AG04449 (cell line): ENCODE data around the gene PBLD.

Source experiments
- CTCF ChIA-PET: fragments of 350-600 bp; formaldehyde crosslinking; extraction: SDS; loops from one replicate; lab custom pipeline; 2021; ENCODE audit warnings: antibody characterized with exemption; lab: Yijun Ruan, JAX
- POLR2A ChIA-PET: fragments of 400-600, 350-600 bp; formaldehyde crosslinking; extraction: SDS; loops from one replicate; lab custom pipeline; 2020; ENCODE audit warnings: antibody characterized with exemption, inconsistent platforms; lab: Yijun Ruan, JAX
- DNase-seq: peaks from one replicate; pipeline ENCODE4 v3.0.0-alpha.2; 2010; ENCODE audit warnings: low read depth, low spot score
- H3K4me3 ChIP-seq: 2 replicates; pipeline ENCODE4 v1.5.1; 2011; ENCODE audit warnings: low read depth, mild to moderate bottlenecking, control low read depth, low read length
- TF ChIP-seq, protein P1 (sequence below): IDR thresholded peaks from one replicate; pipeline ENCODE4 v1.5.1; 2011; ENCODE audit warnings: mild to moderate bottlenecking, moderate library complexity, low read length, control low read depth, inconsistent platforms; ENCODE audit not compliant: insufficient read depth; ENCODE audit errors: missing control alignments

The PBLD gene

DNA sequence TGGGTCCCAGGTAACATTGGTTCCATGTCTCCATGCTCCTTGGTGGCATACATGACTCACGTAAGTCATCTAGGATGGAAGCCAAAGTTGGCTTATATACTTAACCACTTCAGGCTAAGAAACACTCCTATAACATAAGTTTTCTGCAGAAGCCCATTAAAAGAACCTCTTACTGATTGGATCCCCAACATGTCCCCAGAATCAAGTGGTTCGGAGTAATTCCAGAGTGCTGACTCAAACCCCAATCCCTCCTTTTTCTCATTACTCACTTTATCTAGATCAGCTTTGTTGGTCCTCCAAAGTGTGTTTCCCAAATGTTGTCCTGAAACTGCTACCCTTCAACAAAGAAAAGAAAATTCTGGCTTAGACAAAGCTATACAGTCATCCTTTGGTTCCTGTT is 90.7 kb downstream of the PBLD start:
- no peak for DNase-seq
- TF ChIP-seq, protein P1, sequence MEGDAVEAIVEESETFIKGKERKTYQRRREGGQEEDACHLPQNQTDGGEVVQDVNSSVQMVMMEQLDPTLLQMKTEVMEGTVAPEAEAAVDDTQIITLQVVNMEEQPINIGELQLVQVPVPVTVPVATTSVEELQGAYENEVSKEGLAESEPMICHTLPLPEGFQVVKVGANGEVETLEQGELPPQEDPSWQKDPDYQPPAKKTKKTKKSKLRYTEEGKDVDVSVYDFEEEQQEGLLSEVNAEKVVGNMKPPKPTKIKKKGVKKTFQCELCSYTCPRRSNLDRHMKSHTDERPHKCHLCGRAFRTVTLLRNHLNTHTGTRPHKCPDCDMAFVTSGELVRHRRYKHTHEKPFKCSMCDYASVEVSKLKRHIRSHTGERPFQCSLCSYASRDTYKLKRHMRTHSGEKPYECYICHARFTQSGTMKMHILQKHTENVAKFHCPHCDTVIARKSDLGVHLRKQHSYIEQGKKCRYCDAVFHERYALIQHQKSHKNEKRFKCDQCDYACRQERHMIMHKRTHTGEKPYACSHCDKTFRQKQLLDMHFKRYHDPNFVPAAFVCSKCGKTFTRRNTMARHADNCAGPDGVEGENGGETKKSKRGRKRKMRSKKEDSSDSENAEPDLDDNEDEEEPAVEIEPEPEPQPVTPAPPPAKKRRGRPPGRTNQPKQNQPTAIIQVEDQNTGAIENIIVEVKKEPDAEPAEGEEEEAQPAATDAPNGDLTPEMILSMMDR = no peak
- no peak overlapping the region for H3K4me3 ChIP-seq
- CTCF ChIA-PET = interaction anchor here (1.4 kb wide), 1 partner anchor 29 kb away, joined by 4 read pairs; no protein-coding TSS in a partner anchor
- POLR2A ChIA-PET = no interaction called here

DNA sequence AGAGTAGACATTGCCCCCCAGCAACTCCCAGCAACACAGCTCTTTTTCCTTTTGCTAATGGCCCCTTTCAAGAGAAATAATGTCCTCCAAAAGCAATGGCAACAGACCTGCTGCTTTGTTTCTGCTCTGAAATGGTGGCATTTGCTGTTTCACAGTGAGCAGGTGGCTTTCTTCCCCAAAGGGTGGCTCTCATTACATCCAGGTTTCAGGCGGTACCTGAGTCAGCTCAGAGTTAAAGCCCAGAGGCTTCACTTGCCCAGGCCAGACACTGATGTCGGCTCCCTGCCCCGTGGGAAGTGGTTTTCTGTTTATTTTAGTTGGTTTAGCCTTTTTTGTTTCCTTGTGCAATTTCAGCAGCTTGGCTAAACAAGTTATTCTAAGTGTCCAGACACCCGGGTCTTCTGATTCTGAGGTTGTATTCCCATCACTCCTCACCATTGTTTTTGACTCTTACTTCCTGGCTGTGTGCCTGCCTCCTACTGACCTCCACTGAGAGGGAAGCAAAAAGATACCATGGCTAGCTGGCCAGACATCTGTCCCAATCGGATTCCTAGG is 93.1 kb downstream of the PBLD start:
- ChIA-PET POLR2A (no interaction called here), CTCF (interaction anchor here (1.6 kb wide), 1 partner anchor 62 kb away, joined by 4 read pairs; no protein-coding TSS in a partner anchor)
- no peak for DNase-seq
- TF ChIP-seq, protein P1 = no peak
- no peak overlapping the region for H3K4me3 ChIP-seq

DNA sequence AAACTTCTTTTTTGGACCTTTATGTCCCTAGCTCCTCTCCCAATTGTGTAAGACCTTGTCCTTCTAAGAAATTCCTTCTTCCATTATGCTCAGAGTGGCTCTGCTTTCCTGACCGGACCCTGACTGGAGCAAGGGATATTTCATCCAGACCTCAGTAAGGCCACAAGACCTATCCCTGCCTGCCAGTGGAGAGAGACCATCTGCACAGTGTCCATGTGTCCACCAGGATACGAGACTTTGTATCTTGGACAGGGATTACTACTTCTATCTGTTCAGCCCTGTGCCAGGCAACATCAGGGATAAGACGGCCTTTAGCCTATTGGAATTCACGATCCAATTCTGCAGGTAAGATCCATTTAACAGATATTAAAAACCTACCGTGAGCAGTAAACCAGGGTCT is 93.7 kb downstream of the PBLD start:
- ChIA-PET POLR2A (no interaction called here), CTCF (interaction anchor here (0.8 kb wide), 1 partner anchor 26 kb away, joined by 3 read pairs; no protein-coding TSS in a partner anchor)
- TF ChIP-seq, protein P1 = no peak
- H3K4me3 ChIP-seq = no peak overlapping the region
- DNase-seq = no peak

DNA sequence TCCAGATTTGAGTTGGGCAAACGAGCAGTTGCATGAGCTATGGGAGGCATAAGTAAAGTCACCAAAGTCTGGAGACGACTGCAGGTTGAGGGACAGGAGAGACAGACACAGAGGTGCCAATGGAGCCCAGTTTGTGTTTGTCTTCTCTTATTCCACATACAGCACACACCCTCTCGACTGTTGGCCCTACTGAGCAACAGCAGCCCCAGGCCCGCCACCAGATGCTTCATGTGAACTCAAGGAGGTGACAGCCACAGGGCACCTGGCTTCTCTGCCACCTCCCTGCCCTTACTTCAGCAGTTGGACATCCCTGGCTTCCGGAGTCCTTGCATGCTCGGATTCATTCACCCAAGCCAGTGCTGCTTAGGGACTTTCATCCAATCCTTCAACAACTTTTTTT is 94.4 kb downstream of the PBLD start:
- no peak for DNase-seq
- ChIA-PET POLR2A (no interaction called here), CTCF (interaction anchor here (0.8 kb wide), 1 partner anchor 25 kb away, joined by 3 read pairs; no protein-coding TSS in a partner anchor)
- TF ChIP-seq, protein P1 = no peak
- no peak overlapping the region for H3K4me3 ChIP-seq

DNA sequence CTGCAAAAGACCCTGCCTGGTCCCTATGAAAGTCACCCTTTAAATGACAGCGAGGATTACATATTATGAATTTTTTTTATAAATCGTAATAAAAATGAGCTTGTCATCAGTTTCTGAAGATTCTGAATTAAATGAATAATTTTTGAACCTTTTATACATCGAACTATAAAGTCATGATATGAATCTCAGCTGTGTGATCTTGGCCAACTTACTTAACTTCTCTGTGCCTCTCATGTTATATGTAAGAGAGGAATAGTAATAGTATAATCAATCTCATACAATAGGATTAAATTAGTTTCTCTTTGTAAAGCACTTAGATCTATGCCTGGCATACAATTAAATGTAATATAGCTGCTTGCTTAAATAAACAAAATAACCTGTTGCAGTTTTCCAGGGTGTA is 95.6 kb downstream of the PBLD start:
- no peak for DNase-seq
- ChIA-PET POLR2A (no interaction called here), CTCF (interaction anchor here (0.9 to 2.1 kb wide), 2 partner anchors 24 to 63 kb away, joined by 3 to 12 read pairs; no protein-coding TSS in a partner anchor)
- TF ChIP-seq, protein P1 = no peak
- no peak overlapping the region for H3K4me3 ChIP-seq

DNA sequence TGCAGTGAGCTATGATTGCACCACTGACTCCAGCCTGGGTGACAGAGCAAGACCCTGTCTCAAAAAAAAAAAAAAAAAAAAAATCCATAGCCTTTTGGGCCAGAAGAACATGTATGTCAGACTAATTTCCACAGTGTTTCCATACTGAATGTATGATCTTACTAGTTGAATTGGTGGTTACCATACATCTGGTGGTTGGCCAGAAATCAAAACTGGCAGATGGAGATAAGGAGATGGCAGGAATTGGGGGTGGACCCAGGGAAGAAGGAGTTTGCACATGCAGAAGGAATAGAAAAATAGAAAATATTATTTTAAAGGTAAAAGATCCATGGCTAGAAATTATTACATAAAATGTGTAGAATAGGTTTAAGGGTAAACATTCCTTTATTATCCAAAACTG is 97.1 kb downstream of the PBLD start:
- CTCF ChIA-PET = interaction anchor here (2.1 kb wide), 1 partner anchor 23 kb away, joined by 12 read pairs; no protein-coding TSS in a partner anchor
- no peak for DNase-seq
- TF ChIP-seq, protein P1 = no peak
- no peak overlapping the region for H3K4me3 ChIP-seq
- POLR2A ChIA-PET = no interaction called here
